Measurements from ENCODE around the gene ARIH1. TPM values are rescaled to one million over a fixed set of nuclear protein-coding genes. Genes with fewer than 3 reads are reported as not detected.

The ARIH1 gene
- total and polyA plus RNA-seq, 2 experiments from 2014 or later, result 30.5 to 48.6 TPM

DNA sequence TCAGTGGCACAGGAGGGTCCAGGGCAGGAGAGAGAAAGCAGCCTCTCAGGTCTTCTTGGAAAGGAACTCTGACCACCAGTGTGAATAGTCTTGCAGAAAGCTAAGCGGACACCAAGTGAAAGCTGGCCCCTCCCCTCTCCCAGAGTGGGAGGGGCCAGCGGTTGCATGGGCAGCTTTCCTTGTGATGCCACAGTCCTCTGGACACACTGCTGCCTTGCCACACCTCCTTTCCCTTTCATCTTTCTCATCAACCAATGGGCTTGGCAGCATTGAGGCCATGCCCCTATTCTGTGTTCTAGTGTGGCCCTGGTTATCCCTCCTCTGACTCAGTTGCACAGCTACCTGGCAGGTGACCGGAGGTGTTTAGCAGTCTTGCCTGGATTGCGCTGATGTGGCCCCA, 130.7 kb downstream of the ARIH1 start:
- H3K27ac Mint-ChIP-seq, result peak overlapping the region; percentile 16; the same call in 1 of the 2 replicates
- no peak for TF ChIP-seq STAT1 (IDR thresholded peaks at IDR 0.05; ENCODE audit: unreplicated experiment)
- no peak for TF ChIP-seq ZNF114 (CRISPR knock-in tag; IDR thresholded peaks at IDR 0.05)
- no peak for TF ChIP-seq EZH2 (IDR thresholded peaks at IDR 0.05; ENCODE audit: low read depth, unreplicated experiment)
- no peak for TF ChIP-seq ZNF331 (CRISPR knock-in tag; IDR thresholded peaks at IDR 0.05; ENCODE audit: low read depth)
- TF ChIP-seq, protein P1, sequence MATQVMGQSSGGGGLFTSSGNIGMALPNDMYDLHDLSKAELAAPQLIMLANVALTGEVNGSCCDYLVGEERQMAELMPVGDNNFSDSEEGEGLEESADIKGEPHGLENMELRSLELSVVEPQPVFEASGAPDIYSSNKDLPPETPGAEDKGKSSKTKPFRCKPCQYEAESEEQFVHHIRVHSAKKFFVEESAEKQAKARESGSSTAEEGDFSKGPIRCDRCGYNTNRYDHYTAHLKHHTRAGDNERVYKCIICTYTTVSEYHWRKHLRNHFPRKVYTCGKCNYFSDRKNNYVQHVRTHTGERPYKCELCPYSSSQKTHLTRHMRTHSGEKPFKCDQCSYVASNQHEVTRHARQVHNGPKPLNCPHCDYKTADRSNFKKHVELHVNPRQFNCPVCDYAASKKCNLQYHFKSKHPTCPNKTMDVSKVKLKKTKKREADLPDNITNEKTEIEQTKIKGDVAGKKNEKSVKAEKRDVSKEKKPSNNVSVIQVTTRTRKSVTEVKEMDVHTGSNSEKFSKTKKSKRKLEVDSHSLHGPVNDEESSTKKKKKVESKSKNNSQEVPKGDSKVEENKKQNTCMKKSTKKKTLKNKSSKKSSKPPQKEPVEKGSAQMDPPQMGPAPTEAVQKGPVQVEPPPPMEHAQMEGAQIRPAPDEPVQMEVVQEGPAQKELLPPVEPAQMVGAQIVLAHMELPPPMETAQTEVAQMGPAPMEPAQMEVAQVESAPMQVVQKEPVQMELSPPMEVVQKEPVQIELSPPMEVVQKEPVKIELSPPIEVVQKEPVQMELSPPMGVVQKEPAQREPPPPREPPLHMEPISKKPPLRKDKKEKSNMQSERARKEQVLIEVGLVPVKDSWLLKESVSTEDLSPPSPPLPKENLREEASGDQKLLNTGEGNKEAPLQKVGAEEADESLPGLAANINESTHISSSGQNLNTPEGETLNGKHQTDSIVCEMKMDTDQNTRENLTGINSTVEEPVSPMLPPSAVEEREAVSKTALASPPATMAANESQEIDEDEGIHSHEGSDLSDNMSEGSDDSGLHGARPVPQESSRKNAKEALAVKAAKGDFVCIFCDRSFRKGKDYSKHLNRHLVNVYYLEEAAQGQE (IDR thresholded peaks at IDR 0.05; ENCODE audit: unreplicated experiment), result no peak
- TF ChIP-seq CREB1 (CRISPR knock-in tag; IDR thresholded peaks at IDR 0.05; ENCODE audit: low read depth), result no peak
- no peak for TF ChIP-seq JUNB (IDR thresholded peaks at IDR 0.05; ENCODE audit: unreplicated experiment)
- TF ChIP-seq, protein P2, sequence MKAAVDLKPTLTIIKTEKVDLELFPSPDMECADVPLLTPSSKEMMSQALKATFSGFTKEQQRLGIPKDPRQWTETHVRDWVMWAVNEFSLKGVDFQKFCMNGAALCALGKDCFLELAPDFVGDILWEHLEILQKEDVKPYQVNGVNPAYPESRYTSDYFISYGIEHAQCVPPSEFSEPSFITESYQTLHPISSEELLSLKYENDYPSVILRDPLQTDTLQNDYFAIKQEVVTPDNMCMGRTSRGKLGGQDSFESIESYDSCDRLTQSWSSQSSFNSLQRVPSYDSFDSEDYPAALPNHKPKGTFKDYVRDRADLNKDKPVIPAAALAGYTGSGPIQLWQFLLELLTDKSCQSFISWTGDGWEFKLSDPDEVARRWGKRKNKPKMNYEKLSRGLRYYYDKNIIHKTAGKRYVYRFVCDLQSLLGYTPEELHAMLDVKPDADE (IDR thresholded peaks at IDR 0.05), result no peak
- TF ChIP-seq, protein P3, sequence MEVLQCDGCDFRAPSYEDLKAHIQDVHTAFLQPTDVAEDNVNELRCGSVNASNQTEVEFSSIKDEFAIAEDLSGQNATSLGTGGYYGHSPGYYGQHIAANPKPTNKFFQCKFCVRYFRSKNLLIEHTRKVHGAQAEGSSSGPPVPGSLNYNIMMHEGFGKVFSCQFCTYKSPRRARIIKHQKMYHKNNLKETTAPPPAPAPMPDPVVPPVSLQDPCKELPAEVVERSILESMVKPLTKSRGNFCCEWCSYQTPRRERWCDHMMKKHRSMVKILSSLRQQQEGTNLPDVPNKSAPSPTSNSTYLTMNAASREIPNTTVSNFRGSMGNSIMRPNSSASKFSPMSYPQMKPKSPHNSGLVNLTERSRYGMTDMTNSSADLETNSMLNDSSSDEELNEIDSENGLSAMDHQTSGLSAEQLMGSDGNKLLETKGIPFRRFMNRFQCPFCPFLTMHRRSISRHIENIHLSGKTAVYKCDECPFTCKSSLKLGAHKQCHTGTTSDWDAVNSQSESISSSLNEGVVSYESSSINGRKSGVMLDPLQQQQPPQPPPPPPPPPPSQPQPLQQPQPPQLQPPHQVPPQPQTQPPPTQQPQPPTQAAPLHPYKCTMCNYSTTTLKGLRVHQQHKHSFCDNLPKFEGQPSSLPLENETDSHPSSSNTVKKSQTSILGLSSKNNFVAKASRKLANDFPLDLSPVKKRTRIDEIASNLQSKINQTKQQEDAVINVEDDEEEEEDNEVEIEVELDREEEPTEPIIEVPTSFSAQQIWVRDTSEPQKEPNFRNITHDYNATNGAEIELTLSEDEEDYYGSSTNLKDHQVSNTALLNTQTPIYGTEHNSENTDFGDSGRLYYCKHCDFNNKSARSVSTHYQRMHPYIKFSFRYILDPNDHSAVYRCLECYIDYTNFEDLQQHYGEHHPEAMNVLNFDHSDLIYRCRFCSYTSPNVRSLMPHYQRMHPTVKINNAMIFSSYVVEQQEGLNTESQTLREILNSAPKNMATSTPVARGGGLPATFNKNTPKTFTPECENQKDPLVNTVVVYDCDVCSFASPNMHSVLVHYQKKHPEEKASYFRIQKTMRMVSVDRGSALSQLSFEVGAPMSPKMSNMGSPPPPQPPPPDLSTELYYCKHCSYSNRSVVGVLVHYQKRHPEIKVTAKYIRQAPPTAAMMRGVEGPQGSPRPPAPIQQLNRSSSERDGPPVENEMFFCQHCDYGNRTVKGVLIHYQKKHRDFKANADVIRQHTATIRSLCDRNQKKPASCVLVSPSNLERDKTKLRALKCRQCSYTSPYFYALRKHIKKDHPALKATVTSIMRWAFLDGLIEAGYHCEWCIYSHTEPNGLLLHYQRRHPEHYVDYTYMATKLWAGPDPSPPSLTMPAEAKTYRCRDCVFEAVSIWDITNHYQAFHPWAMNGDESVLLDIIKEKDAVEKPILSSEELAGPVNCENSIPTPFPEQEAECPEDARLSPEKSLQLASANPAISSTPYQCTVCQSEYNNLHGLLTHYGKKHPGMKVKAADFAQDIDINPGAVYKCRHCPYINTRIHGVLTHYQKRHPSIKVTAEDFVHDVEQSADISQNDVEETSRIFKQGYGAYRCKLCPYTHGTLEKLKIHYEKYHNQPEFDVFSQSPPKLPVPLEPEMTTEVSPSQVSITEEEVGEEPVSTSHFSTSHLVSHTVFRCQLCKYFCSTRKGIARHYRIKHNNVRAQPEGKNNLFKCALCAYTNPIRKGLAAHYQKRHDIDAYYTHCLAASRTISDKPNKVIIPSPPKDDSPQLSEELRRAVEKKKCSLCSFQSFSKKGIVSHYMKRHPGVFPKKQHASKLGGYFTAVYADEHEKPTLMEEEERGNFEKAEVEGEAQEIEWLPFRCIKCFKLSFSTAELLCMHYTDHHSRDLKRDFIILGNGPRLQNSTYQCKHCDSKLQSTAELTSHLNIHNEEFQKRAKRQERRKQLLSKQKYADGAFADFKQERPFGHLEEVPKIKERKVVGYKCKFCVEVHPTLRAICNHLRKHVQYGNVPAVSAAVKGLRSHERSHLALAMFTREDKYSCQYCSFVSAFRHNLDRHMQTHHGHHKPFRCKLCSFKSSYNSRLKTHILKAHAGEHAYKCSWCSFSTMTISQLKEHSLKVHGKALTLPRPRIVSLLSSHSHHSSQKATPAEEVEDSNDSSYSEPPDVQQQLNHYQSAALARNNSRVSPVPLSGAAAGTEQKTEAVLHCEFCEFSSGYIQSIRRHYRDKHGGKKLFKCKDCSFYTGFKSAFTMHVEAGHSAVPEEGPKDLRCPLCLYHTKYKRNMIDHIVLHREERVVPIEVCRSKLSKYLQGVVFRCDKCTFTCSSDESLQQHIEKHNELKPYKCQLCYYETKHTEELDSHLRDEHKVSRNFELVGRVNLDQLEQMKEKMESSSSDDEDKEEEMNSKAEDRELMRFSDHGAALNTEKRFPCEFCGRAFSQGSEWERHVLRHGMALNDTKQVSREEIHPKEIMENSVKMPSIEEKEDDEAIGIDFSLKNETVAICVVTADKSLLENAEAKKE (CRISPR knock-in tag; IDR thresholded peaks at IDR 0.05), result no peak
- TF ChIP-seq POLR2AphosphoS5 (IDR thresholded peaks at IDR 0.05; ENCODE audit: low read depth), result no peak
- no peak for TF ChIP-seq NANOG (IDR thresholded peaks at IDR 0.05; ENCODE audit: borderline replicate concordance)
- TF ChIP-seq EZH2phosphoT487 (IDR thresholded peaks at IDR 0.05; ENCODE audit: unreplicated experiment), result no peak
- TF ChIP-seq, protein P4, sequence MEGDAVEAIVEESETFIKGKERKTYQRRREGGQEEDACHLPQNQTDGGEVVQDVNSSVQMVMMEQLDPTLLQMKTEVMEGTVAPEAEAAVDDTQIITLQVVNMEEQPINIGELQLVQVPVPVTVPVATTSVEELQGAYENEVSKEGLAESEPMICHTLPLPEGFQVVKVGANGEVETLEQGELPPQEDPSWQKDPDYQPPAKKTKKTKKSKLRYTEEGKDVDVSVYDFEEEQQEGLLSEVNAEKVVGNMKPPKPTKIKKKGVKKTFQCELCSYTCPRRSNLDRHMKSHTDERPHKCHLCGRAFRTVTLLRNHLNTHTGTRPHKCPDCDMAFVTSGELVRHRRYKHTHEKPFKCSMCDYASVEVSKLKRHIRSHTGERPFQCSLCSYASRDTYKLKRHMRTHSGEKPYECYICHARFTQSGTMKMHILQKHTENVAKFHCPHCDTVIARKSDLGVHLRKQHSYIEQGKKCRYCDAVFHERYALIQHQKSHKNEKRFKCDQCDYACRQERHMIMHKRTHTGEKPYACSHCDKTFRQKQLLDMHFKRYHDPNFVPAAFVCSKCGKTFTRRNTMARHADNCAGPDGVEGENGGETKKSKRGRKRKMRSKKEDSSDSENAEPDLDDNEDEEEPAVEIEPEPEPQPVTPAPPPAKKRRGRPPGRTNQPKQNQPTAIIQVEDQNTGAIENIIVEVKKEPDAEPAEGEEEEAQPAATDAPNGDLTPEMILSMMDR (conservative IDR thresholded peaks at IDR 0.05; ENCODE audit: low read depth in 2 of 2), result no peak
- Histone ChIP-seq H3K27me3 (ENCODE audit: insufficient read depth) (no peaks in the 10 kb centered on the region), H3K27ac (ENCODE audit: low read depth) (no peak overlapping the region), H3K4me1 (ENCODE audit: insufficient read depth) (no peaks in the 10 kb centered on the region), H2AFZ (0 out of 2 replicates have a peak overlapping the region, but pooled peaks have one; percentile 59), H3K4me2 (peak overlapping the region; percentile 38; the same call in 1 of the 2 replicates), H3K4me3 (no peak overlapping the region), H3F3A (replicated peaks; ENCODE audit: low read depth) (no peaks in the 10 kb centered on the region), H3K9me2 (ENCODE audit: insufficient read depth) (no peaks in the 10 kb centered on the region), H3K79me2 (replicated peaks; ENCODE audit: insufficient read depth) (no peaks in the 10 kb centered on the region), H4K20me1 (replicated peaks; ENCODE audit: insufficient read depth) (no peaks in the 10 kb centered on the region), H3K36me3 (ENCODE audit: insufficient read depth) (no peaks in the 10 kb centered on the region)
- H3K4me3 Mint-ChIP-seq, result no peak overlapping the region
- no peaks in the 10 kb centered on the region for H3K9me3 Mint-ChIP-seq
- H3K4me1 Mint-ChIP-seq, result peaks cover 24% of the 10 kb centered on the region
- H3K36me3 Mint-ChIP-seq (ENCODE audit: low read depth), result no peaks in the 10 kb centered on the region
- DNase-seq (ENCODE audit: low spot score) (peak; percentile 83), ATAC-seq (peak; percentile 90)
- H3K27me3 Mint-ChIP-seq (ENCODE audit: insufficient read depth, low read depth, poor library complexity), result peaks cover 15% of the 10 kb centered on the region
